Liver (tissue), 9 donors: ENCODE data around the gene OSMR. TPM values are rescaled to one million over a fixed set of nuclear protein-coding genes. Genes with fewer than 3 reads are reported as not detected.

Source experiments
- DNase-seq: peaks from one replicate; pipeline ENCODE4 v3.0.0-alpha.2; 2017; ENCODE audit warnings: low spot score
- H3K27ac ChIP-seq, 2 donors: one replicate each; pipeline ENCODE4 v1.7.0; 2013; ENCODE audit warnings: inconsistent platforms in 2 of 2, low read length in 2 of 2, control low read depth in 1 of 2, low read depth in 1 of 2, mild to moderate bottlenecking in 1 of 2
- H3K27me3 ChIP-seq, 4 donors: one replicate each; pipeline versions ENCODE4 v1.6.1 to v1.7.0; 2013; ENCODE audit warnings: low read length in 3 of 4, inconsistent platforms in 1 of 4, mild to moderate bottlenecking in 1 of 4, moderate library complexity in 1 of 4; ENCODE audit not compliant: control insufficient read depth in 4 of 4, insufficient read depth in 4 of 4
- H3K36me3 ChIP-seq, 4 donors: one replicate each; pipeline versions ENCODE4 v1.6.1 to v1.7.0; 2013; ENCODE audit warnings: low read length in 3 of 4, mild to moderate bottlenecking in 3 of 4, low read depth in 1 of 4, moderate library complexity in 1 of 4; ENCODE audit not compliant: control insufficient read depth in 4 of 4, insufficient read depth in 3 of 4
- H3K4me1 ChIP-seq, 4 donors: one replicate each; pipeline versions ENCODE4 v1.6.1 to v1.7.0; 2013; ENCODE audit warnings: low read length in 3 of 4, mild to moderate bottlenecking in 3 of 4, moderate library complexity in 1 of 4; ENCODE audit not compliant: control insufficient read depth in 4 of 4, insufficient read depth in 4 of 4
- H3K4me3 ChIP-seq, 3 donors: one replicate each; pipeline versions ENCODE4 v1.6.1 to v1.7.0; 2013; ENCODE audit warnings: low read length in 3 of 3, control low read depth in 1 of 3, low read depth in 1 of 3, mild to moderate bottlenecking in 1 of 3
- H3K9ac ChIP-seq, 2 donors: one replicate each; pipeline ENCODE4 v1.7.0; 2013; ENCODE audit warnings: low read length in 2 of 2, mild to moderate bottlenecking in 2 of 2, moderate library complexity in 2 of 2, control low read depth in 1 of 2, low read depth in 1 of 2
- H3K9me3 ChIP-seq, 4 donors: one replicate each; pipeline versions ENCODE4 v1.6.1 to v1.7.0; 2013; ENCODE audit warnings: low read length in 3 of 4; ENCODE audit not compliant: control insufficient read depth in 4 of 4
- ATF3 ChIP-seq: IDR thresholded peaks from 2 replicates; pipeline ENCODE4 v1.6.1; 2016; ENCODE audit warnings: antibody characterized with exemption
- CTCF ChIP-seq: fragments of 150-350 bp; IDR thresholded peaks from 2 replicates; pipeline ENCODE4 v1.5.1; 2017; ENCODE audit warnings: improper control_type of control experiment, low read depth, low read length; ENCODE audit not compliant: missing input control
- FOXA2 ChIP-seq: IDR thresholded peaks from 2 replicates; pipeline ENCODE4 v1.6.1; 2016; ENCODE audit warnings: antibody characterized with exemption
- GABPA ChIP-seq, 2 donors: IDR thresholded peaks in 1 of 2; conservative IDR thresholded peaks in 1 of 2; 2 replicates each; pipeline ENCODE4 v1.6.1; 2016; ENCODE audit warnings: antibody characterized with exemption in 2 of 2, mild to moderate bottlenecking in 1 of 2, moderate library complexity in 1 of 2
- HNF4A ChIP-seq, 2 donors: conservative IDR thresholded peaks; 2 replicates each; pipeline ENCODE4 v1.6.1; 2016; ENCODE audit warnings: antibody characterized with exemption in 2 of 2, mild to moderate bottlenecking in 2 of 2
- HNF4G ChIP-seq: IDR thresholded peaks from 2 replicates; pipeline ENCODE4 v1.6.1; 2016; ENCODE audit warnings: antibody characterized with exemption
- JUND ChIP-seq, 2 donors: IDR thresholded peaks; 2 replicates each; pipeline ENCODE4 v1.6.1; 2016; ENCODE audit warnings: antibody characterized with exemption in 2 of 2
- NR2F2 ChIP-seq: IDR thresholded peaks from 2 replicates; pipeline ENCODE4 v1.6.1; 2016; ENCODE audit warnings: antibody characterized with exemption
- RAD21 ChIP-seq, 2 donors: IDR thresholded peaks; 2 replicates each; pipeline ENCODE4 v1.6.1; 2016; ENCODE audit warnings: antibody characterized with exemption in 2 of 2, mild to moderate bottlenecking in 2 of 2
- REST ChIP-seq: IDR thresholded peaks from 2 replicates; pipeline ENCODE4 v1.6.1; 2016; ENCODE audit warnings: antibody characterized with exemption, mild to moderate bottlenecking
- SP1 ChIP-seq: IDR thresholded peaks from 2 replicates; pipeline ENCODE4 v1.6.1; 2018; ENCODE audit warnings: antibody characterized with exemption, mild to moderate bottlenecking
- TAF1 ChIP-seq: conservative IDR thresholded peaks from 2 replicates; pipeline ENCODE4 v1.6.1; 2016; ENCODE audit warnings: antibody characterized with exemption, mild to moderate bottlenecking
- YY1 ChIP-seq: IDR thresholded peaks from 2 replicates; pipeline ENCODE4 v1.6.1; 2016; ENCODE audit warnings: antibody characterized with exemption, mild to moderate bottlenecking
- WGBS: extraction: QIAGEN DNeasy Blood & Tissue Kit; methylation state at CpG from one replicate; pipeline ENCODE4 v1.1.7; 2013; 5-methylcytosine and 5-hydroxymethylcytosine counted together
- polyA plus RNA-seq, 2 donors: library from polyadenylated mRNA; stranded (reverse) in 1 of 2; unstranded in 1 of 2; fragments of 200-250 nt in 1 of 2; fragments of >200 nt in 1 of 2; fragmentation: Nextera tagmentation in 1 of 2; extraction: Ambion mirVana in 1 of 2; gene quantifications; one replicate each; pipeline versions ENCODE4 v1.2.1 to v1.2.3, GENCODE V29; 2013 to 2015
- total RNA-seq, 2 donors: library from RNA; depleted of rRNA; stranded (reverse); fragments of >200 nt; gene quantifications; one replicate each; pipeline ENCODE4 v1.2.3, GENCODE V29; 2014
- donor health status: healthy.
- donor health status: healthy.
- donor health status: healthy.
- donor health status: healthy.
- donor health status: healthy.

Gene OSMR
- total and polyA plus RNA-seq, 4 donors, result 4.3 to 34.5 (median 11.7) TPM

- no peak overlapping the region for H3K9ac ChIP-seq
- 62% methylated on average over 2 of the region's 2 CpGs for WGBS
- H3K27ac ChIP-seq, result no peak overlapping the region
Observed at GRCh38 chr5:38871058-38871605, 25.3 kb downstream of the OSMR start.

GRCh38 chr5:38871790-38872551 is 26.2 kb downstream of the OSMR start:
- H3K4me1 ChIP-seq, result peaks cover 0 to 2% (median 0%) of the 10 kb centered on the region in 4 donors
- peaks cover 0 to 9% (median 6%) of the 10 kb centered on the region in 4 donors for H3K36me3 ChIP-seq
- no peak overlapping the region for H3K9ac ChIP-seq
- no peak overlapping the region for H3K4me3 ChIP-seq
- no peak for DNase-seq
- no peak overlapping the region for H3K27ac ChIP-seq
- TF ChIP-seq HNF4G (no peak), FOXA2 (no peak), NR2F2 (peak; percentile 17)
- no peaks in the 10 kb centered on the region for H3K27me3 ChIP-seq
- WGBS, result 72% methylated on average over 5 of the region's 5 CpGs
- no peaks in the 10 kb centered on the region for H3K9me3 ChIP-seq

More at GRCh38 chr5:38871058-38871605, 25.3 kb downstream of the OSMR start:
- Histone ChIP-seq H3K4me3 (no peak overlapping the region), H3K9me3 (no peaks in the 10 kb centered on the region), H3K36me3 (peaks cover 0 to 6% (median 4%) of the 10 kb centered on the region in 4 donors), H3K4me1 (peaks cover 0 to 2% (median 0%) of the 10 kb centered on the region in 4 donors), H3K27me3 (no peaks in the 10 kb centered on the region)
- no peak for DNase-seq
- no peak for TF ChIP-seq GABPA (IDR thresholded peaks at IDR 0.05 in 1 of 2, conservative IDR thresholded peaks at IDR 0.05 in 1 of 2)
- TF ChIP-seq RAD21 (IDR thresholded peaks at IDR 0.05), result no peak
- TF ChIP-seq JUND (IDR thresholded peaks at IDR 0.05), result no peak
- no peak for TF ChIP-seq NR2F2
- TF ChIP-seq ATF3, result no peak
- TF ChIP-seq REST, result no peak
- TF ChIP-seq CTCF, result no peak

GRCh38 chr5:38872826-38873225 is 27.0 kb downstream of the OSMR start:
- H3K27ac ChIP-seq, result no peak overlapping the region
- no peaks in the 10 kb centered on the region for H3K9me3 ChIP-seq
- H3K27me3 ChIP-seq, result no peaks in the 10 kb centered on the region
- DNase-seq, result no peak
- H3K9ac ChIP-seq, result no peak overlapping the region
- H3K36me3 ChIP-seq, result peaks cover under 1 to 13% (median 9%) of the 10 kb centered on the region in 4 donors
- no peak overlapping the region for H3K4me3 ChIP-seq
- H3K4me1 ChIP-seq, result peaks cover 0 to 2% (median 0%) of the 10 kb centered on the region in 4 donors
- WGBS, result 94% methylated on average over 1 of the region's 1 CpG
- no peak for TF ChIP-seq CTCF
- TF ChIP-seq YY1, result no peak
- TF ChIP-seq SP1, result no peak
- no peak for TF ChIP-seq REST
- TF ChIP-seq FOXA2, result no peak
- no peak for TF ChIP-seq GABPA (IDR thresholded peaks at IDR 0.05 in 1 of 2, conservative IDR thresholded peaks at IDR 0.05 in 1 of 2)
- TF ChIP-seq RAD21 (IDR thresholded peaks at IDR 0.05), result no peak
- TF ChIP-seq JUND (IDR thresholded peaks at IDR 0.05), result no peak
- no peak for TF ChIP-seq HNF4G
- TF ChIP-seq NR2F2, result no peak
- no peak for TF ChIP-seq HNF4A (conservative IDR thresholded peaks at IDR 0.05)
- no peak for TF ChIP-seq TAF1
